8988T (cell line): Measurements from ENCODE around the gene CCDC141.

ENCODE experiments used
- DNase-seq: peaks from one replicate; pipeline ENCODE4 v3.0.0; 2011

Gene CCDC141

GRCh38 chr2:178825183-178825582 lies 224.8 kb downstream of the CCDC141 start:
- DNase-seq, result no peak

GRCh38 chr2:178824181-178824580 lies 225.8 kb downstream of the CCDC141 start:
- DNase-seq, result no peak

- no peak for DNase-seq
These were observed 229.9 kb downstream of the CCDC141 start for GRCh38 chr2:178819992-178820391.

GRCh38 chr2:178819147-178819875 lies 230.6 kb downstream of the CCDC141 start:
- no peak for DNase-seq

GRCh38 chr2:178811901-178812300 lies 238.0 kb downstream of the CCDC141 start:
- no peak for DNase-seq

GRCh38 chr2:178811045-178811444 lies 238.9 kb downstream of the CCDC141 start:
- DNase-seq, result no peak

- no peak for DNase-seq
These were observed 239.5 kb downstream of the CCDC141 start for GRCh38 chr2:178810422-178810821.

GRCh38 chr2:178807227-178808008 lies 242.5 kb downstream of the CCDC141 start, which contains the start of gene TTN:
TSS of gene TTN (minus strand) at chr2:178807423. CDS start at chr2:178804642, 2,781 bp downstream.
- no peak for DNase-seq

- no peak for DNase-seq
These were observed 243.4 kb downstream of the CCDC141 start for GRCh38 chr2:178806543-178806942.

GRCh38 chr2:178805457-178805856 lies 244.5 kb downstream of the CCDC141 start:
- DNase-seq, result no peak

- DNase-seq, result no peak
These were observed 245.1 kb downstream of the CCDC141 start for GRCh38 chr2:178804791-178805190.

- DNase-seq, result no peak
These were observed 249.4 kb downstream of the CCDC141 start for GRCh38 chr2:178800510-178800909.

GRCh38 chr2:178799305-178799704 lies 250.6 kb downstream of the CCDC141 start:
- no peak for DNase-seq

- no peak for DNase-seq
These were observed 253.8 kb downstream of the CCDC141 start for GRCh38 chr2:178796079-178796677.

GRCh38 chr2:178787934-178788333 lies 262.0 kb downstream of the CCDC141 start:
- no peak for DNase-seq

- no peak for DNase-seq
These were observed 262.8 kb downstream of the CCDC141 start for GRCh38 chr2:178787155-178787554.

GRCh38 chr2:178783889-178784288 lies 266.0 kb downstream of the CCDC141 start:
- DNase-seq, result no peak

GRCh38 chr2:178782236-178782635 lies 267.7 kb downstream of the CCDC141 start:
- DNase-seq, result no peak
